A549 (cell line): ENCODE results near the gene ZCCHC12. TPM values are rescaled to one million over a fixed set of nuclear protein-coding genes. Genes with fewer than 3 reads are reported as not detected.

Experiments used
- ATAC-seq, 2 experiments: fragments of 200-7000 bp in 1 of 2; fragments of >200 bp in 1 of 2; cut with Nextera tagmentation in 1 of 2; cut with Tn5 transposase in 1 of 2; 3 replicates each; pipeline versions ENCODE4 v1.8.0 to v1.9.1; 2018 to 2020; ENCODE audit warnings: mild to moderate bottlenecking in 1 of 2, moderate library complexity in 1 of 2
- CTCF ChIA-PET: fragments of 300-600 bp; sonication (Branson Sonifier 250); formaldehyde crosslinking; extraction: SDS; loops from one replicate; lab custom pipeline; 2021; ENCODE audit warnings: antibody characterized with exemption, inconsistent platforms; lab: Yijun Ruan, JAX
- POLR2A ChIA-PET: fragments of 350-600 bp; formaldehyde crosslinking; extraction: SDS; loops from one replicate; lab custom pipeline; 2021; ENCODE audit warnings: antibody characterized with exemption, inconsistent platforms; lab: Yijun Ruan, JAX
- DNase-seq, 2 experiments: peaks; one replicate each; pipeline versions ENCODE4 v3.0.0 to v3.0.0-alpha.2; 2011 to 2016; ENCODE audit warnings: low read depth in 1 of 2, low spot score in 1 of 2
- FAIRE-seq: peaks from 2 replicates; lab custom pipeline; 2011; peaks lifted over from hg19 to GRCh38; lab: Jason Lieb, UNC
- H3K27ac ChIP-seq, 2 experiments: fragments of >200 bp; sonication (Bioruptor Twin); formaldehyde crosslinking; 3 replicates each; pipeline ENCODE4 v1.5.1; 2016 to 2017
- H3K4me1 ChIP-seq: fragments of >200 bp; sonication (Bioruptor Twin); formaldehyde crosslinking; 3 replicates; pipeline ENCODE4 v1.6.1; 2016
- H3K4me2 ChIP-seq: fragments of >200 bp; sonication (Bioruptor Twin); formaldehyde crosslinking; 3 replicates; pipeline ENCODE4 v1.6.1; 2016
- H3K4me3 ChIP-seq: fragments of >200 bp; sonication (Bioruptor Twin); formaldehyde crosslinking; 3 replicates; pipeline ENCODE4 v1.5.1; 2016
- H3K9me3 ChIP-seq: fragments of >200 bp; sonication (Bioruptor Twin); formaldehyde crosslinking; 3 replicates; pipeline ENCODE4 v1.6.1; 2016
- BHLHE40 ChIP-seq: IDR thresholded peaks from 2 replicates; pipeline ENCODE4 v1.6.1; 2012; ENCODE audit warnings: low read depth, low read length, inconsistent platforms
- CBX8 ChIP-seq: fragments of 200-600 bp; sonication (generic); IDR thresholded peaks from 2 replicates; pipeline ENCODE4 v1.6.1; 2016
- CEBPB ChIP-seq, 2 experiments: fragments of >200 bp in 1 of 2; sonication (Bioruptor Twin) in 1 of 2; formaldehyde crosslinking in 1 of 2; IDR thresholded peaks; 2 replicates each; pipeline ENCODE4 v1.6.1; 2012 to 2016
- CHD4 ChIP-seq: fragments of 200-600 bp; sonication (generic); IDR thresholded peaks from 2 replicates; pipeline ENCODE4 v1.6.1; 2016; ENCODE audit warnings: antibody characterized with exemption, mild to moderate bottlenecking, borderline replicate concordance
- ELK1 ChIP-seq: fragments of 150-350 bp; IDR thresholded peaks from 2 replicates; pipeline ENCODE4 v1.6.1; 2014; ENCODE audit warnings: low read depth, mild to moderate bottlenecking, low read length
- EP300 ChIP-seq, 2 experiments: fragments of >200 bp; sonication (Bioruptor Twin); formaldehyde crosslinking; IDR thresholded peaks; 2 replicates in 1 of 2; 3 replicates in 1 of 2; pipeline ENCODE4 v1.6.1; 2016 to 2017
- FOSL2 ChIP-seq, 2 experiments: fragments of 450-650 bp in 1 of 2; fragments of >200 bp in 1 of 2; sonication (Bioruptor Twin) in 1 of 2; formaldehyde crosslinking; IDR thresholded peaks; 2 replicates each; pipeline versions ENCODE4 v1.5.0 to v1.6.1; 2016 to 2020; ENCODE audit warnings: mild to moderate bottlenecking in 1 of 2, moderate library complexity in 1 of 2
- HDAC2 ChIP-seq: fragments of 200-600 bp; sonication (generic); IDR thresholded peaks from 2 replicates; pipeline ENCODE4 v1.6.1; 2016
- HEYL ChIP-seq: fragments of 250-450 bp; sonication (Bioruptor Pico); IDR thresholded peaks from 2 replicates; pipeline ENCODE4 v1.8.0; 2021; ENCODE audit warnings: mild to moderate bottlenecking, moderate library complexity
- HOXA7 ChIP-seq: fragments of 250-450 bp; sonication (Bioruptor Pico); IDR thresholded peaks from 2 replicates; pipeline ENCODE4 v1.5.0; 2020; ENCODE audit warnings: mild to moderate bottlenecking, moderate library complexity
- HOXB13 ChIP-seq: fragments of 250-450 bp; sonication (Bioruptor Pico); IDR thresholded peaks from 2 replicates; pipeline ENCODE4 v1.5.0; 2020; ENCODE audit warnings: low read depth, mild to moderate bottlenecking, moderate library complexity
- HOXB5 ChIP-seq: fragments of 250-450 bp; sonication (Bioruptor Pico); IDR thresholded peaks from 2 replicates; pipeline ENCODE4 v1.5.0; 2020; ENCODE audit warnings: mild to moderate bottlenecking, moderate library complexity
- JUNB ChIP-seq: fragments of >200 bp; sonication (Bioruptor Twin); formaldehyde crosslinking; IDR thresholded peaks from 2 replicates; pipeline ENCODE4 v1.6.1; 2016
- KDM1A ChIP-seq: fragments of 200-600 bp; sonication (generic); IDR thresholded peaks from 2 replicates; pipeline ENCODE4 v1.6.1; 2016; ENCODE audit warnings: low read depth, mild to moderate bottlenecking
- PHF8 ChIP-seq: fragments of 200-600 bp; sonication (generic); IDR thresholded peaks from 2 replicates; pipeline ENCODE4 v1.6.1; 2016; ENCODE audit warnings: low read depth, mild to moderate bottlenecking, antibody characterized with exemption, moderate library complexity, borderline replicate concordance
- POLR2A ChIP-seq: IDR thresholded peaks from 2 replicates; pipeline ENCODE4 v1.6.1; 2012; ENCODE audit warnings: mild to moderate bottlenecking, low read length
- RAD21 ChIP-seq, 2 experiments: fragments of >200 bp in 1 of 2; sonication (Bioruptor Twin) in 1 of 2; formaldehyde crosslinking in 1 of 2; IDR thresholded peaks in 1 of 2; conservative IDR thresholded peaks in 1 of 2; 2 replicates in 1 of 2; 3 replicates in 1 of 2; pipeline ENCODE4 v1.6.1; 2012 to 2018; ENCODE audit warnings: inconsistent platforms in 1 of 2
- RFX5 ChIP-seq: fragments of 450-650 bp; IDR thresholded peaks from 2 replicates; pipeline ENCODE4 v1.7.1; 2014; ENCODE audit warnings: antibody characterized with exemption, mild to moderate bottlenecking, moderate library complexity
- RNF2 ChIP-seq: fragments of 200-600 bp; sonication (generic); IDR thresholded peaks from 2 replicates; pipeline ENCODE4 v1.6.1; 2016; ENCODE audit warnings: low read depth, mild to moderate bottlenecking, antibody characterized with exemption, moderate library complexity, borderline replicate concordance
- SREBF2 ChIP-seq: fragments of 450-650 bp; IDR thresholded peaks from 2 replicates; pipeline ENCODE4 v1.6.1; 2014; ENCODE audit warnings: mild to moderate bottlenecking, moderate library complexity
- ZC3H11A ChIP-seq: fragments of 450-650 bp; IDR thresholded peaks from 2 replicates; pipeline ENCODE4 v1.6.1; 2014; ENCODE audit warnings: antibody characterized with exemption, mild to moderate bottlenecking
- ZFP36 ChIP-seq: fragments of 450-650 bp; IDR thresholded peaks from 2 replicates; pipeline ENCODE4 v1.6.1; 2014; ENCODE audit warnings: borderline replicate concordance; ENCODE audit not compliant: partially characterized antibody
- WGBS: methylation state at CpG from one replicate; pipeline ENCODE4 v1.1.6; 2017; ENCODE audit errors: missing lambda C conversion rate; 5-methylcytosine and 5-hydroxymethylcytosine counted together
- polyA plus RNA-seq, 4 experiments: library from polyadenylated mRNA; depleted of rRNA in 3 of 4; stranded (reverse); fragments of >200 nt; fragmentation: RNase III in 1 of 4; extraction: RNeasy Plus Mini Kit Qiagen cat#74134 plus additional on column Dnase treatment in 1 of 4; gene quantifications; 2 replicates in 3 of 4; 3 replicates in 1 of 4; pipeline ENCODE4 v1.2.3, GENCODE V29; 2011 to 2017
- TF ChIP-seq, protein P1 (sequence below): fragments of 450-650 bp; IDR thresholded peaks from 2 replicates; pipeline ENCODE4 v1.6.1; 2014; ENCODE audit warnings: antibody characterized with exemption

The ZCCHC12 gene
- polyA plus RNA-seq, 2 of the 4 experiments (the other 2 are of a cell fraction): 0.04 to 0.13 TPM

DNA sequence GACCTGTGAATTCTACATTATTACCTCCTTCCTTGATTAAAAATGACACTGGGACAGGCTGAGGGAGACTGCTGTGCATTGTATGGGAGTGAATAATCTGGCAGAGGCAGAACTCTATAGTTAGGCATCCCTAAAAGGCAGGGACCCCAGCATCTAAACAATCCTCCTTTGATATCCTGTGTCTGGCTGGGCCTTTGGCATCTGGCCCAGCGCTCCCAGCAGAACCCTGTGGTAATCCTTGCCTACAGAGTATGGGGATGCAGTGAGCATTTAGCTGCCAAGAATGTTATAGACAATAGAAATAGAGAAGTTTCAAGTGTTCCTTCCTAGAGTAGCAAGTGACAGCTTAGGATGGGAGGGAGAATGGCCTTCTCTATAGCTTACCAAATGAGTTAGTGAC is 38.5 kb downstream of the ZCCHC12 start (continued):
- TF ChIP-seq CBX8: no peak
- TF ChIP-seq CHD4: no peak
- no peak for TF ChIP-seq HOXB13 (CRISPR knock-in tag)

DNA sequence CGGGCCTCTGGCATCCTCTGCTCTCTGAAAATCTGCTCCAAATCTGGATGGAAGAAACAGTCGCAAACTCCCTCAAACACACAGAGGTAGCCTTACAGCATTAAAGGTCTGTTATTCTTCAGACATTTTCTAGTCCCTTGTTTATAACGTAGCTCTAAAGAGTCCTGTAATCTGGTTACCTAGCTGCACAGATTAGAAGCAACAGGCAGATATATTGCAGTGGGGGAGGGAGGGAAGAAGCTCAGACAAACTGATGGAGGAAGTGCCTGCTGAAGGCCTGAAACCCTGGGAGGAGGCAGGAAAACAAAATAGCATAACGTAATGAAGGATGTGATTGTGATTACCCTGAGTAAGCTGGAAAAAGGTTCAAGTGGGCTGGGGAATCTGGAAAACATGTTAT is 39.4 kb downstream of the ZCCHC12 start:
- FAIRE-seq: no peak
- Histone ChIP-seq H3K4me2 (no peak overlapping the region), H3K9me3 (no peaks in the 10 kb centered on the region), H3K4me3 (no peak overlapping the region), H3K27ac (no peak overlapping the region), H3K4me1 (no peaks in the 10 kb centered on the region)
- TF ChIP-seq HEYL (CRISPR knock-in tag): no peak
- no peak for TF ChIP-seq JUNB
- TF ChIP-seq KDM1A: no peak
- TF ChIP-seq CEBPB (IDR thresholded peaks at IDR 0.05): no peak
- 72% methylated on average over 4 of the region's 4 CpGs for WGBS
- no peak for DNase-seq
- POLR2A ChIA-PET: no interaction called here
- CTCF ChIA-PET: interaction anchor here (1.1 to 3.3 kb wide), 3 partner anchors 13 to 24 kb away, joined by 3 to 12 read pairs (median 4); no protein-coding TSS in a partner anchor
- ATAC-seq: no peak

GRCh38 chrX:118864063-118864635 is 40.5 kb downstream of the ZCCHC12 start:
- Histone ChIP-seq H3K9me3 (no peaks in the 10 kb centered on the region), H3K4me2 (no peak overlapping the region), H3K4me3 (no peak overlapping the region), H3K4me1 (no peaks in the 10 kb centered on the region), H3K27ac (no peak overlapping the region)
- WGBS: 48% methylated on average over 3 of the region's 3 CpGs
- TF ChIP-seq POLR2A: no peak
- TF ChIP-seq ELK1: no peak
- TF ChIP-seq RNF2: no peak
- TF ChIP-seq SREBF2: no peak
- TF ChIP-seq RAD21 (conservative IDR thresholded peaks at IDR 0.05 in 1 of 2, IDR thresholded peaks at IDR 0.05 in 1 of 2): no peak
- no peak for TF ChIP-seq ZC3H11A
- no peak for TF ChIP-seq ZFP36
- ATAC-seq (no peak), FAIRE-seq (peak; percentile 32), DNase-seq (no peak)
- POLR2A ChIA-PET: no interaction called here
- CTCF ChIA-PET: interaction anchor here (0.8 to 3.3 kb wide), 2 partner anchors 16 to 825 kb away, joined by 4 to 12 read pairs; no protein-coding TSS in a partner anchor

GRCh38 chrX:118865231-118865630 is 41.6 kb downstream of the ZCCHC12 start:
- H3K4me2 ChIP-seq: no peak overlapping the region
- FAIRE-seq: no peak
- ChIA-PET CTCF (interaction anchor here (1.4 to 3.3 kb wide), 2 partner anchors 17 to 331 kb away, joined by 3 to 12 read pairs; no protein-coding TSS in a partner anchor), POLR2A (no interaction called here)
- DNase-seq: no peak
- ATAC-seq: no peak
- no peaks in the 10 kb centered on the region for H3K4me1 ChIP-seq
- no peak overlapping the region for H3K4me3 ChIP-seq
- no peaks in the 10 kb centered on the region for H3K9me3 ChIP-seq
- WGBS: 43% methylated on average over 1 of the region's 1 CpG
- TF ChIP-seq, protein P1, sequence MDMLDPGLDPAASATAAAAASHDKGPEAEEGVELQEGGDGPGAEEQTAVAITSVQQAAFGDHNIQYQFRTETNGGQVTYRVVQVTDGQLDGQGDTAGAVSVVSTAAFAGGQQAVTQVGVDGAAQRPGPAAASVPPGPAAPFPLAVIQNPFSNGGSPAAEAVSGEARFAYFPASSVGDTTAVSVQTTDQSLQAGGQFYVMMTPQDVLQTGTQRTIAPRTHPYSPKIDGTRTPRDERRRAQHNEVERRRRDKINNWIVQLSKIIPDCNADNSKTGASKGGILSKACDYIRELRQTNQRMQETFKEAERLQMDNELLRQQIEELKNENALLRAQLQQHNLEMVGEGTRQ: no peak
- TF ChIP-seq HOXB5 (CRISPR knock-in tag): no peak
- no peak for TF ChIP-seq EP300 (IDR thresholded peaks at IDR 0.05)
- no peak for TF ChIP-seq HOXA7 (CRISPR knock-in tag)
- TF ChIP-seq RFX5: no peak
- no peak for TF ChIP-seq FOSL2 (IDR thresholded peaks at IDR 0.05)
- no peak for TF ChIP-seq FOSL2 (CRISPR knock-in tag; IDR thresholded peaks at IDR 0.05)
- TF ChIP-seq HDAC2: no peak
- TF ChIP-seq BHLHE40: no peak
- TF ChIP-seq CBX8: no peak
- no peak for TF ChIP-seq PHF8
- no peak overlapping the region for H3K27ac ChIP-seq
